GM12878 (cell line): ENCODE results near the gene SNX33. TPM values are rescaled to one million over a fixed set of nuclear protein-coding genes. Genes with fewer than 3 reads are reported as not detected.

Source experiments
- CBFB ChIP-seq: IDR thresholded peaks from 2 replicates; pipeline ENCODE4 v1.6.1; 2016; ENCODE audit warnings: antibody characterized with exemption, low read depth
- CREB1 ChIP-seq: IDR thresholded peaks from 2 replicates; pipeline ENCODE4 v1.6.1; 2012; ENCODE audit warnings: low read depth, mild to moderate bottlenecking, inconsistent platforms
- DPF2 ChIP-seq: fragments of 450-650 bp; IDR thresholded peaks from 2 replicates; pipeline ENCODE4 v1.6.1; 2017; ENCODE audit warnings: mild to moderate bottlenecking
- GATAD2B ChIP-seq: fragments of 450-650 bp; conservative IDR thresholded peaks from 2 replicates; pipeline ENCODE4 v1.6.1; 2017; ENCODE audit warnings: low read depth, mild to moderate bottlenecking, moderate library complexity
- IKZF1 ChIP-seq: fragments of 450-650 bp; conservative IDR thresholded peaks from 2 replicates; pipeline ENCODE4 v1.6.1; 2017; ENCODE audit warnings: antibody characterized with exemption, mild to moderate bottlenecking
- IKZF2 ChIP-seq, 2 experiments: fragments of 450-650 bp; IDR thresholded peaks; 2 replicates each; pipeline ENCODE4 v1.6.1; 2017; ENCODE audit warnings: mild to moderate bottlenecking in 2 of 2, moderate library complexity in 2 of 2
- MEF2B ChIP-seq: fragments of 450-650 bp; IDR thresholded peaks from 2 replicates; pipeline ENCODE4 v1.6.1; 2018; ENCODE audit warnings: mild to moderate bottlenecking, moderate library complexity; ENCODE audit not compliant: partially characterized antibody, poor library complexity, severe bottlenecking
- MTA2 ChIP-seq: fragments of 450-650 bp; IDR thresholded peaks from 2 replicates; pipeline ENCODE4 v1.6.1; 2016; ENCODE audit warnings: low read depth, mild to moderate bottlenecking, moderate library complexity
- NRF1 ChIP-seq: conservative IDR thresholded peaks from 2 replicates; pipeline ENCODE4 v1.6.1; 2011; ENCODE audit warnings: mild to moderate bottlenecking, low read depth, low read length, improper control_type of control experiment
- POU2F2 ChIP-seq: IDR thresholded peaks from 3 replicates; pipeline ENCODE4 v1.6.1; 2011; ENCODE audit warnings: low read depth, mild to moderate bottlenecking, low read length, borderline replicate concordance
- RBBP5 ChIP-seq: fragments of 200-600 bp; sonication (generic); conservative IDR thresholded peaks from 2 replicates; pipeline ENCODE4 v1.6.1; 2016
- RUNX3 ChIP-seq: IDR thresholded peaks from 2 replicates; pipeline ENCODE4 v1.6.1; 2012; ENCODE audit warnings: low read length, inconsistent platforms
- SMAD5 ChIP-seq: IDR thresholded peaks from 2 replicates; pipeline ENCODE4 v1.6.1; 2016; ENCODE audit warnings: antibody characterized with exemption, low read depth
- SMC3 ChIP-seq: IDR thresholded peaks from 2 replicates; pipeline ENCODE4 v1.6.1; 2011; ENCODE audit warnings: low read length, improper control_type of control experiment, borderline replicate concordance
- YY1 ChIP-seq: IDR thresholded peaks from 2 replicates; pipeline ENCODE4 v1.6.1; 2011; ENCODE audit warnings: low read depth, mild to moderate bottlenecking, low read length
- ZBED1 ChIP-seq: IDR thresholded peaks from 2 replicates; pipeline ENCODE4 v1.6.1; 2016; ENCODE audit warnings: borderline replicate concordance
- ZBTB4 ChIP-seq: fragments of 450-650 bp; formaldehyde crosslinking; IDR thresholded peaks from 2 replicates; pipeline ENCODE4 v1.4.0; 2022; ENCODE audit warnings: mild to moderate bottlenecking, moderate library complexity
- ZNF274 ChIP-seq: IDR thresholded peaks from one replicate; pipeline ENCODE4 v1.8.0; 2011; ENCODE audit not compliant: insufficient read length, insufficient read depth
- ZZZ3 ChIP-seq: IDR thresholded peaks from 2 replicates; pipeline ENCODE4 v1.6.1; 2011; ENCODE audit warnings: low read depth; ENCODE audit not compliant: control insufficient read depth, insufficient read length
- polyA plus RNA-seq, 11 experiments: library from polyadenylated mRNA; depleted of rRNA in 4 of 11; unstranded in 6 of 11; stranded (reverse) in 5 of 11; fragments of >200 nt; fragmentation: Nextera tagmentation in 4 of 11; fragmentation: Illumina TruSeq in 1 of 11; extraction: Ambion mirVana in 4 of 11; extraction: Trizol in 1 of 11; gene quantifications; 1 replicate in 1 of 11; 2 replicates in 10 of 11; pipeline versions ENCODE4 v1.2.1 to v1.2.3, GENCODE V29; 2011 to 2016; ENCODE audit warnings: inconsistent platforms in 2 of 11, missing spikeins in 2 of 11, low read depth in 1 of 11
- total RNA-seq, 4 experiments: library from RNA; depleted of rRNA in 3 of 4; stranded (reverse); fragments of >200 nt in 3 of 4; fragmentation: Illumina TruSeq in 1 of 4; extraction: Trizol in 1 of 4; gene quantifications; 2 replicates each; pipeline versions ENCODE4 v1.2.1 to v1.2.3, GENCODE V29; 2013 to 2021
- TF ChIP-seq, protein P1 (sequence below): fragments of 450-650 bp; IDR thresholded peaks from 2 replicates; pipeline ENCODE4 v1.6.1; 2016; ENCODE audit warnings: mild to moderate bottlenecking
- TF ChIP-seq, protein P2 (sequence below): fragments of 450-650 bp; IDR thresholded peaks from 2 replicates; pipeline ENCODE4 v1.6.1; 2014; ENCODE audit warnings: mild to moderate bottlenecking
- TF ChIP-seq, protein P3 (sequence below): fragments of 450-650 bp; conservative IDR thresholded peaks from 2 replicates; pipeline ENCODE4 v1.6.1; 2017; ENCODE audit warnings: mild to moderate bottlenecking, moderate library complexity
- TF ChIP-seq, protein P4 (sequence below): IDR thresholded peaks from 2 replicates; pipeline ENCODE4 v1.6.1; 2011; ENCODE audit warnings: low read depth, low read length, improper control_type of control experiment, borderline replicate concordance

The SNX33 gene
- total and polyA plus RNA-seq, 10 of the 15 experiments (the other 5 are each of a cell fraction or from before 2014, with no cell fraction given), result 0.13 to 1.9 (median 0.55) TPM

DNA sequence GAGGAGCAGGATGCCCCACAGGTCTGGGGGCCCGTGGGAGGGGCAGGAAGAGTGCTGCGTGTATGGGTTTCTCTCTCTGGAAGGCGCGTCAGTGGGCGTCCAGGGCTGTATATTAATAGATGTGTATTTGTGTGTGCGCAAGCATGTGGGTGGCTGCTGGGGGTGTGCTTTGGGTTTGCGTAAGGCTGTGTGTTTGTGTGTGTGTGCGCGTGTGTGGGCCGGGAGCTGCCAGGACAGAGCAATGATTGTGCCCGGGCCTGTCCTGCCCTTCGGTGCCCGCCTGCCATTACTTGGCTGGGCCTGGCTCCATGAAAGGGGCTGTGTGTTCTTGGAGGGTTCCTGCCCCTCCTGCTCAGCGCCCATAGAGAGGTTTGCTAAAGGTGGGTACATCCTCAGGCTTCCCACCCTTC lies 48.6 kb downstream of the SNX33 start (continued):
- TF ChIP-seq ZBTB4 (no peak), IKZF1 (peak; percentile 47), ZNF274 (no peak), RBBP5 (no peak), IKZF2 (IDR thresholded peaks at IDR 0.05) (peak in 1 of 2 experiments; percentile 16; a peak in 1 of 4 replicates), ZBED1 (no peak), SMAD5 (no peak), POU2F2 (no peak), RUNX3 (no peak), GATAD2B (0 out of 2 replicates have a peak, but pooled peaks have one; percentile 43), CBFB (0 out of 2 replicates have a peak, but pooled peaks have one; percentile 6), YY1 (no peak), NRF1 (no peak), CREB1 (0 out of 2 replicates have a peak, but pooled peaks have one; percentile 16), MTA2 (no peak), SMC3 (no peak), MEF2B (peak; percentile 26), ZZZ3 (no peak), DPF2 (no peak)
- TF ChIP-seq, protein P1, sequence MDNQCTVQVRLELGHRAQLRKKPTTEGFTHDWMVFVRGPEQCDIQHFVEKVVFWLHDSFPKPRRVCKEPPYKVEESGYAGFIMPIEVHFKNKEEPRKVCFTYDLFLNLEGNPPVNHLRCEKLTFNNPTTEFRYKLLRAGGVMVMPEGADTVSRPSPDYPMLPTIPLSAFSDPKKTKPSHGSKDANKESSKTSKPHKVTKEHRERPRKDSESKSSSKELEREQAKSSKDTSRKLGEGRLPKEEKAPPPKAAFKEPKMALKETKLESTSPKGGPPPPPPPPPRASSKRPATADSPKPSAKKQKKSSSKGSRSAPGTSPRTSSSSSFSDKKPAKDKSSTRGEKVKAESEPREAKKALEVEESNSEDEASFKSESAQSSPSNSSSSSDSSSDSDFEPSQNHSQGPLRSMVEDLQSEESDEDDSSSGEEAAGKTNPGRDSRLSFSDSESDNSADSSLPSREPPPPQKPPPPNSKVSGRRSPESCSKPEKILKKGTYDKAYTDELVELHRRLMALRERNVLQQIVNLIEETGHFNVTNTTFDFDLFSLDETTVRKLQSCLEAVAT, result peak; percentile 84
- TF ChIP-seq, protein P2, sequence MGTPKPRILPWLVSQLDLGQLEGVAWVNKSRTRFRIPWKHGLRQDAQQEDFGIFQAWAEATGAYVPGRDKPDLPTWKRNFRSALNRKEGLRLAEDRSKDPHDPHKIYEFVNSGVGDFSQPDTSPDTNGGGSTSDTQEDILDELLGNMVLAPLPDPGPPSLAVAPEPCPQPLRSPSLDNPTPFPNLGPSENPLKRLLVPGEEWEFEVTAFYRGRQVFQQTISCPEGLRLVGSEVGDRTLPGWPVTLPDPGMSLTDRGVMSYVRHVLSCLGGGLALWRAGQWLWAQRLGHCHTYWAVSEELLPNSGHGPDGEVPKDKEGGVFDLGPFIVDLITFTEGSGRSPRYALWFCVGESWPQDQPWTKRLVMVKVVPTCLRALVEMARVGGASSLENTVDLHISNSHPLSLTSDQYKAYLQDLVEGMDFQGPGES, result no peak
- TF ChIP-seq, protein P3, sequence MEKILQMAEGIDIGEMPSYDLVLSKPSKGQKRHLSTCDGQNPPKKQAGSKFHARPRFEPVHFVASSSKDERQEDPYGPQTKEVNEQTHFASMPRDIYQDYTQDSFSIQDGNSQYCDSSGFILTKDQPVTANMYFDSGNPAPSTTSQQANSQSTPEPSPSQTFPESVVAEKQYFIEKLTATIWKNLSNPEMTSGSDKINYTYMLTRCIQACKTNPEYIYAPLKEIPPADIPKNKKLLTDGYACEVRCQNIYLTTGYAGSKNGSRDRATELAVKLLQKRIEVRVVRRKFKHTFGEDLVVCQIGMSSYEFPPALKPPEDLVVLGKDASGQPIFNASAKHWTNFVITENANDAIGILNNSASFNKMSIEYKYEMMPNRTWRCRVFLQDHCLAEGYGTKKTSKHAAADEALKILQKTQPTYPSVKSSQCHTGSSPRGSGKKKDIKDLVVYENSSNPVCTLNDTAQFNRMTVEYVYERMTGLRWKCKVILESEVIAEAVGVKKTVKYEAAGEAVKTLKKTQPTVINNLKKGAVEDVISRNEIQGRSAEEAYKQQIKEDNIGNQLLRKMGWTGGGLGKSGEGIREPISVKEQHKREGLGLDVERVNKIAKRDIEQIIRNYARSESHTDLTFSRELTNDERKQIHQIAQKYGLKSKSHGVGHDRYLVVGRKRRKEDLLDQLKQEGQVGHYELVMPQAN, result no peak
- TF ChIP-seq, protein P4, sequence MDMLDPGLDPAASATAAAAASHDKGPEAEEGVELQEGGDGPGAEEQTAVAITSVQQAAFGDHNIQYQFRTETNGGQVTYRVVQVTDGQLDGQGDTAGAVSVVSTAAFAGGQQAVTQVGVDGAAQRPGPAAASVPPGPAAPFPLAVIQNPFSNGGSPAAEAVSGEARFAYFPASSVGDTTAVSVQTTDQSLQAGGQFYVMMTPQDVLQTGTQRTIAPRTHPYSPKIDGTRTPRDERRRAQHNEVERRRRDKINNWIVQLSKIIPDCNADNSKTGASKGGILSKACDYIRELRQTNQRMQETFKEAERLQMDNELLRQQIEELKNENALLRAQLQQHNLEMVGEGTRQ, result no peak
